ENCODE measurements around the gene MTR. TPM values are rescaled to one million over a fixed set of nuclear protein-coding genes. Genes with fewer than 3 reads are reported as not detected.

MTR gene
- total and polyA plus RNA-seq, 2 donors (not counting 1 experiment from before 2014, with no cell fraction given): 9.9 to 49.1 TPM

- Histone ChIP-seq H3K79me2 (ENCODE audit: control insufficient read depth, insufficient read depth, low read length) (no peaks in the 10 kb centered on the region), H3K9me3 (ENCODE audit: control extremely low read depth in 1 of 3, control insufficient read depth in 2 of 3, insufficient read depth in 1 of 3, low read length in 2 of 3) (peaks cover 0 to 1% (median 0%) of the 10 kb centered on the region in 3 donors), H2AFZ (ENCODE audit: insufficient read depth, low read depth, low read length, poor library complexity, severe bottlenecking) (no peak overlapping the region), H4K20me1 (ENCODE audit: control insufficient read depth, insufficient read depth, low read length, poor library complexity, severe bottlenecking) (no peaks in the 10 kb centered on the region), H3K4me2 (replicated peaks; ENCODE audit: low read depth, low read length, poor library complexity, severe bottlenecking) (no peak overlapping the region), H3K27me3 (replicated peaks in 1 of 4; ENCODE audit: control extremely low read depth in 1 of 4, control insufficient read depth in 3 of 4, insufficient read depth in 4 of 4, low read length in 3 of 4) (no peaks in the 10 kb centered on the region), H3K4me3 (ENCODE audit: control extremely low read depth in 1 of 5, extremely low read depth in 1 of 5, insufficient read depth in 1 of 5, low read depth in 2 of 5, low read length in 4 of 5) (no peak overlapping the region), H3K36me3 (replicated peaks in 1 of 2; ENCODE audit: control extremely low read depth in 1 of 2, control insufficient read depth in 1 of 2, extremely low read depth in 1 of 2, insufficient read depth in 2 of 2, low read length in 1 of 2) (peaks cover 8 to 57% of the 10 kb centered on the region in 2 experiments), H3K9ac (ENCODE audit: low read length) (no peak overlapping the region), H3K27ac (ENCODE audit: low read length in 2 of 2) (no peak overlapping the region), H3K4me1 (ENCODE audit: control insufficient read depth in 2 of 2, insufficient read depth in 2 of 2, low read length in 2 of 2) (no peaks in the 10 kb centered on the region)
- ChIA-PET POLR2A (no interaction called here), CTCF (interaction anchor here (1.9 kb wide), 1 partner anchor 113 kb away, joined by 4 read pairs; no protein-coding TSS in a partner anchor)
- no peak for TF ChIP-seq EZH2 (IDR thresholded peaks at IDR 0.05; ENCODE audit: borderline replicate concordance, insufficient read depth, low read depth, low read length, poor library complexity, severe bottlenecking)
- no peak for TF ChIP-seq CTCF (IDR thresholded peaks at IDR 0.05)
- no peak for DNase-seq
- no peak for ATAC-seq (ENCODE audit: low read depth)
- no peaks in the 10 kb centered on the region for H3K27me3 Mint-ChIP-seq
- H3K27ac Mint-ChIP-seq: no peak overlapping the region
- no peaks in the 10 kb centered on the region for H3K4me1 Mint-ChIP-seq
- no peaks in the 10 kb centered on the region for H3K9me3 Mint-ChIP-seq (ENCODE audit: insufficient read depth)
- WGBS (ENCODE audit: insufficient coverage): 99% methylated on average over 5 of the region's 5 CpGs
- no peak overlapping the region for H3K4me3 Mint-ChIP-seq
- intact Hi-C loops (cut with micrococcal nuclease): no loop called here
Measured at GRCh38 chr1:236872075-236872666, 77.1 kb downstream of the MTR start.

- no peak overlapping the region for H3K9ac ChIP-seq (ENCODE audit: low read length)
- DNase-seq (no peak), ATAC-seq (ENCODE audit: low read depth) (no peak)
- peaks cover 6 to 55% of the 10 kb centered on the region in 2 experiments for H3K36me3 ChIP-seq (replicated peaks in 1 of 2; ENCODE audit: control extremely low read depth in 1 of 2, control insufficient read depth in 1 of 2, extremely low read depth in 1 of 2, insufficient read depth in 2 of 2, low read length in 1 of 2)
- ChIA-PET CTCF (no interaction called here), POLR2A (no interaction called here)
- no peaks in the 10 kb centered on the region for H3K79me2 ChIP-seq (ENCODE audit: control insufficient read depth, insufficient read depth, low read length)
- H2AFZ ChIP-seq (ENCODE audit: insufficient read depth, low read depth, low read length, poor library complexity, severe bottlenecking): no peak overlapping the region
- H3K4me3 ChIP-seq (ENCODE audit: control extremely low read depth in 1 of 5, extremely low read depth in 1 of 5, insufficient read depth in 1 of 5, low read depth in 2 of 5, low read length in 4 of 5): no peak overlapping the region
- Mint-ChIP-seq H3K27me3 (no peaks in the 10 kb centered on the region), H3K4me1 (no peaks in the 10 kb centered on the region), H3K4me3 (no peak overlapping the region), H3K9me3 (ENCODE audit: insufficient read depth) (no peaks in the 10 kb centered on the region), H3K27ac (no peak overlapping the region)
- H3K4me2 ChIP-seq (replicated peaks; ENCODE audit: low read depth, low read length, poor library complexity, severe bottlenecking): no peak overlapping the region
- no peaks in the 10 kb centered on the region for H3K27me3 ChIP-seq (replicated peaks in 1 of 4; ENCODE audit: control extremely low read depth in 1 of 4, control insufficient read depth in 3 of 4, insufficient read depth in 4 of 4, low read length in 3 of 4)
- intact Hi-C loops (cut with micrococcal nuclease): no loop called here
- no peak for TF ChIP-seq EZH2 (IDR thresholded peaks at IDR 0.05; ENCODE audit: borderline replicate concordance, insufficient read depth, low read depth, low read length, poor library complexity, severe bottlenecking)
- TF ChIP-seq CTCF (IDR thresholded peaks at IDR 0.05): no peak
- H3K27ac ChIP-seq (ENCODE audit: low read length in 2 of 2): no peak overlapping the region
- no peaks in the 10 kb centered on the region for H3K9me3 ChIP-seq (ENCODE audit: control extremely low read depth in 1 of 3, control insufficient read depth in 2 of 3, insufficient read depth in 1 of 3, low read length in 2 of 3)
- H3K4me1 ChIP-seq (ENCODE audit: control insufficient read depth in 2 of 2, insufficient read depth in 2 of 2, low read length in 2 of 2): no peaks in the 10 kb centered on the region
- no peaks in the 10 kb centered on the region for H4K20me1 ChIP-seq (ENCODE audit: control insufficient read depth, insufficient read depth, low read length, poor library complexity, severe bottlenecking)
- 97% methylated on average over 4 of the region's 5 CpGs for WGBS (ENCODE audit: insufficient coverage)
Measured at GRCh38 chr1:236875975-236876374, 80.9 kb downstream of the MTR start.
